Activated CD4-positive, alpha-beta T cell treated with anti-CD3 and anti-CD28 coated beads, Interleukin-2, Interleukin-6, amounts not matched to agents 100 ng/mL and 50 ng/mL, durations not matched to agents 16 hours and 8 hours (primary cell): Measurements from ENCODE around the gene NEMF.
"Not testable (repeated sequence)": the region's sequence is repeated elsewhere in the genome, so short reads cannot be mapped to it uniquely, and the experiment has no call there.

Experiments
- DNase-seq: peaks from one replicate; pipeline ENCODE4 v3.0.0-alpha.2; 2020

The NEMF gene

GRCh38 chr14:49735669-49736068, 116.9 kb downstream of the NEMF start:
- not testable (repeated sequence) for DNase-seq

DNA sequence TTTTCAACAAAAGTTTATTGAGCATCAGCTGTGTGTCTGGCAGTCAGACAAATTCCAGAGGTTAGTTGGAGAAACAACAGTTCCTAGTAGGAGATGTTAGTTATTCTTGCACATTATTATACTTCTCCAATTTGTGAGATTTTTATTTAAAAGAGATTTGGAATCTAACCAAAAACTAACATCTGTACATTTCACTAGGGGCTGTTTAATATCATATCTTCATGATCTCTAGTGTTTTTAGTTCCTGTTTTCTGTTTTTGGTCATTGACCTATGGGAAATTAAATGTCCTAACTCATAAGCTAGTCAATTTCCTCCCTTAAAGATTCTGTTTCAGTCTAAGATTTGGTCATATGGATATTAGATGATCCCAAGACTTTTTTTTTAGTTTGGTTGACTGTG, 118.8 kb downstream of the NEMF start:
- DNase-seq: no peak

DNA sequence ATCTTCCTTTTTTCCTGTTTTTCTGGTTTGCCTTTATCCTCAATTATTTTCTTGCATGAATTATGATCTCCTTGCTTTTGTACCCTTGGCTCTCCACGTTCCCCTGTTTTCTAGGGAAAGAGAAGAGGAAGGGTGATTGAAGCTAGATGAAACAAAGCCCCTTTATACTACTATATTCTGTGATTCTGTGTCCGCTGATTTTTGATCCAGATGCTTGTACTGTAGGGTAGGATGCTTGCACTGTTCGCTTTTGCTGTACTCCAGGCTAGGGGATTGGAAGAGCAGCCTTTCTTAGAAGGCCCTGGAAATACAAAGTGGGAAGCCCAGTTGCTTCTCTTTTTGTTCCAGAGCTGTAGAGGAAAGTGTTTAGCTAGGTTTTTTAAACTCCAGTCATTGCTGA, 119.7 kb downstream of the NEMF start:
- DNase-seq: no peak
